NOMO-1 treated with dmso at 0.1 percent for 144 hours (cell line): ENCODE measurements around the gene ARPC1B.
A peak's percentile ranks its signal among the peaks of the same experiment; 100 is the strongest.
"Not testable (repeated sequence)": the region's sequence is repeated elsewhere in the genome, so short reads cannot be mapped to it uniquely, and the experiment has no call there.

Experiments used
- DNase-seq: peaks from one replicate; lab custom pipeline; 2025; ENCODE audit not compliant: unreplicated experiment; lab: John Stamatoyannopoulos, UW

The ARPC1B gene

DNA sequence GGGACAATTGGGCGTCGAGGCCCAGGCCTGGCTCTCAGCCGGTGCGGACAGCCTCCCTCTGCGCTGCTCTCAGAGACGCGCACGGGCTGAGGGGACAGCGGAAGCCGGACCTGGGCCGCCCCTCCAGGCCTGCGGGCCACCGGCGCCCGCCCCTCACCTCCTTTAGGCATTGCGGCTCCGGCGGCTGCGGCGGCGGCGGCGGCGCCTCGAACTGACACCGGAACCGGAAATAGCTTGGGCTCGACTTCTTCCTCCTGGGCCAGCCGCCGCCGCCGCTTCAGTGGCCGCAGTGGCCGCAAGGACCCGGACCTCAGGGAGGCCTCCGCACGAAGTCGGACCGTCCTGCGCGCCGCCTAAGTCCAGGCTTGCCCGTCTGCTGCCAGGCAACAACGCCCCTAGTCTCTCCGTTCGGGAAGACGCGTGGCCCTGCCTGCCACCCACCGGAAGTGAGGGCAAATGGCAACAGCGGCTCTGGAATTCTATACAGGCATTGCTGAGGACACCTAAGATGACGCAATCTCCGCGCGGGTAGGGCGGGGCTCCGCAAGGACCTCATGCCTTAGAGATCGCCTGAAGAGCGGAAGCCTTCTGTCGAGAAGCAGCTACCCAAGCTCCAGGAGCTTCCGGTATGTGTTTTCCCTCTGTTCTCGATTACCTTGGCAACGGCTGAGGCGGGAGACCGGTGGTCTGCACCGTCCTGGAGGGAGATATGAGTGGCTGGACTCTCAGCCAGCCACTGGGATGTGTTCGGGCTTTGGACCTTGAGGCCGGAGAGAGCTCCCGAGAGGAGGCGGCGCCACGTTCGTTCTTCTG, 34.1 kb downstream of the ARPC1B start, which contains the start of the genes BUD31 and PDAP1:
TSS of gene BUD31 (plus strand) at position 591 of the 813 bp plus-strand sequence. CDS start 2,124 bp downstream, outside the sequence.
TSS of gene PDAP1 (minus strand) at position 219 of the 813 bp plus-strand sequence. CDS start at position 170, 49 bp downstream.
- DNase-seq, result peak; percentile 98

DNA sequence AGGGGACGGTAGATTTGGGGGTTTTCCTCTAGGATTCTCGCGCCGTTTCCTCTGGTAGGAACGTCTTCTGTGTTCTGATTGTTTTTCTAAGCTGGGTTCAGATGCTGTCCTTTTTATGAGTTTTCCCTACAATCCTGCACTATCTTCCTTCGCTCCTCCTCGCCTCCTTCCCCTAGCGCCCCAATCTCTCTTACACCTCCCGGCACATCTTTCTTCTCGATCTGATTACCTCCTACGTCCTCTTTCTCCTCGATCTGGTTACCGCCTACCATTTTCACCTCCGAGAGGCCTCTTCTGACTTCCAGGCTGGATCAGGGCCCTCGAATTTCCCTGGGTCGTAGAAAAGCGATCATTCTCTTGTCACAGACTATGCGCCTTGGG, 34.7 kb downstream of the ARPC1B start:
- peak; percentile 60 for DNase-seq

DNA sequence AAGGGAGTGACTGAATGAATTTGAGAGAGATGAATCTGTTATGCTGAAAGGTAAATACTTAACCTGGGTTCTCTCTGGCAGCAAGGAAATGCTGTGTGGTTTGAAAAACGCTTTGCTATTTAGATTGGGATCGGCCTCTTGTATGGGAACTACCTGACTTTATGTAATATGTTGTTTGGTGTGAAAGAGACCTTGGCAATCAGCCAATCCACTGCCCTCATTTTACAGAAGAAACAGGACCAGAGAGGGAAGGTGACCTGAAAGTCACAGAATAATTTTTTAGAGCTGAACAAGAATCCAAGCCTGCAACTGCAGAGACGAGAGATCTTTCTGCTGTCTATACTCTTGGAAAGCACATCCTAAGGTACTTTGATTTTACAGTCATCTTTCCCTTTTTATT, 35.3 kb downstream of the ARPC1B start:
- DNase-seq, result no peak

DNA sequence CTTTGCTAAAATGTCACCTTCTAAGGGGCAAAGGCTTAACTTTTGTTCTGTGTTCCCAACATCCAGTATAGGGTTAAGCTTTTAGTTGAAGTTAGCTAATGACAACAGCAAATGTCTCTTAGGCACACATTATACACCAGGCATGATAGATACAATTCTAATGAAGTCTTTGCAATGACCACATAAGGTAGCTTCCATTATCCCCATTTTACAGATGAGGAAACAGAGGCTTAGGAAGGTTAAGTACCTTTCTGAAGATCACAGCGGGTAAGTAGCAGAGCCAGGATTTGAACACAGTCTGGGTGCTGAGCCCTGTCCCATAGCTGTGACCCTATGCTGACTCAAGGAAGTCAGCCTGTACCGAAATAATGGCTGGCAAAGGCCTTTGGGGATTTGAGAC, 36.1 kb downstream of the ARPC1B start:
- no peak for DNase-seq

DNA sequence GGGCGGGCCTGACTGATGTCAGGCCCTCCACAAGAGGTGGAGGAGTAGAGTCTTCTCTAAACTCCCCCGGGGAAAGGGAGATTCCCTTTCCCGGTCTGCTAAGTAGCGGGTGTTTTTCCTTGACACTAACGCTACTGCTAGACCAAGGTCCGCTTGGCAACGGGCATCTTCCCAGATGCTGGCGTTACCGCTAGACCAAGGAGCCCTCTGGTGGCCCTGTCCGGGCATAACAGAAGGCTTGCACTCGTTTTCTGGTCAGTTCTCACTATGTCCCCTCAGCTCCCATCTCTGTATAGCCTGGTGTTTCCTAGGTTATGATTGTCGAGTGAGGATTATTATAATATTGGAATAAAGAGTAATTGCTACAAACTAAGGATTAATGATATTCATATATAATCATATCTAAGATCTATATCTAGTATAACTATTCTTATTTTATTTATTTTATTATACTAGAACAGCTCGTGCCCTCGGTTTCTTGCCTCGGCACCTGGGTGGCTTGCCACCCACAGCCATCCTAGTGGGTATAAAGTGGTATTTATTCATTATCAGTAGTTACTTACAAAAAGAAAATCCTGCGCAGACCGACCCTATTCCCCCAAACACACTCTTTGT, 41.1 kb downstream of the ARPC1B start:
- DNase-seq, result not testable (repeated sequence)

DNA sequence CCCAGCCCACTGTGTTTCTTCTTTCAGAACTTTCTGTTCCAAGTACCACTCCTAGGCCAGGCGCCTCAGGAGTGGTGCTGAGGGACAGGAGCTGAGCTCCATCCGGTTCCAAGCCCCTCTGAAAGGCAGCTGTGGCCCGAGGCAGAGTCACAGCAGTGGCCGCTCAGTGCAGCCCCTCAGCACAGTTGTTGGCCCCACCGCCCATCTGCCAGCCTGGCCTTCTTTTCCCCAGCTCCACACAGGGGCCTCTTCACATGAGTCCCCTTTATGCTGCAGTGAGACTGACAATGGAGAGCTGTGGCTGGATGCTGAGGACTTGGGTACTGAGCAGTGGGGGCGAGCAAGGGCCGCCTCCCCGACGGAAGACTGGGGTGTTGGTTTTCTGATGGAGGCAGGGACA, 43.7 kb downstream of the ARPC1B start:
- DNase-seq, result no peak

DNA sequence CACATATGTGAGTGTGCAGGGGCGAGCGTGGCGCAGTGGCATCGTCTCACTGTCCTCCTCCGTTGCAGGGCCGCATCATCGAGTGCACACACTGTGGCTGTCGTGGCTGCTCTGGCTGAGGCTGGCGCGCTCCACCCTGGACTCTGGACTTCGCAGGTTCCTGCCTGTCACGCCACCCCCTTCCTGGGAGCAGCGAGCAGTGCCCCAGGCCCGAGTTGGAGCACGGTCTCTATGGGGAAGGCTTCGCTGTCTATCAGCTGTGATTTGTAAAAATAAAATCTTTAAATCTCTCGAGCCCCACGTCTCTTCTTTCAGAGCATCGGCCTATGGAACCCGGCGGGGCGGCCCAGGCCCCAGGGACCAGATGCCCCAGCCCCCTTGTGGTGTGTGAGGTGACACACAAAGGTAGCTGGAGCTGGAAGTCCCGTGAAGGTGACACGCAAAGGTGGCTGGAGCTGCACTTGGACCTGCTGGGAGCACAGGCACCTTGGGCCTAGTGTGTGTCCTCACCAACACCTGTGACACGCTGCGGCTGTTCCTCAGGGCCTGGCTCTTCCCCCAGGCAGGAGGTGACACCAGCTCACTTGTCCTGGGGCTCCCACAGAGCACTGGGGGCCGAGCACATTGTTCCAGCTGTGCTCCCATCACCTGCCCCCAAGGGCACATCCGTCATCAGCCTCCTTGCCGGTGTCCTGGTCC, 44.9 kb downstream of the ARPC1B start:
- no peak for DNase-seq

DNA sequence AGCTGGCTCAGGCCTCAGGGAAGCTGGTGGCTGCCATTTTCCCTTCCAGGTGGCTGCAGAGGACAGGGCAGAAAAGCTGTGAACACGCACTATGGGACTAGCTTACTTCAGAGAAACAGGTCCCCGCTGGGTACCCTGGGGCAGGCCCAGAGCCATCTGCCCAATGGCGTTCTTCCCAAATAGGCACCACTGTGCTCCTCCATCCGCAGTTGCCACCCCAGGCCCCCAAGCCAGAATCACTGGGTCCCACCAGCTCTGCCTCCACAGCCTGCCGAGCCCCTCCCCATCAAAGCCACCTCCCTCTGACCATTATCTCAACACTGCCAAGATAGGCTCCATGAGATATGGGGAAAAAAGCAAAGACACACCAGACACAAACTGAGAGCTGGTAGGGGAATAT, 45.7 kb downstream of the ARPC1B start:
- DNase-seq, result no peak

DNA sequence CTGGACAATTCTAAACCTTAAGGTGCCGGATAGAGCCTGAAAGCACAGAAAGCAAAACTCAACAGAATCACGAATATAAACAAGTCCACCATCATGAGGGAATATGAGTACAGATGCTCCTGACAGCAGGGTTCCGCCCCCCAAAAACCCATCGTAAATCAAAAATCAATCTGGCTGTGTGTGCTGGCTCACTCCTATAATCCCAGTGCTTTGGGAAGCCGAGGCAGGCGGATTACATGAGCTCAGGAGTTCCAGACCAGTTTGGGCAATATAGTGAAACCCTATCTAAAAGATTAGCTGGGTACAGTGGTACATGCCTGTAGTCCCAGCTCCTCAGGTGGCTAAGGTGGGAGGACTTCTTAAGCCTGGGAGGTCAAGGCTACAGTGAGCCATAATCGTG, 46.5 kb downstream of the ARPC1B start:
- DNase-seq, result no peak

DNA sequence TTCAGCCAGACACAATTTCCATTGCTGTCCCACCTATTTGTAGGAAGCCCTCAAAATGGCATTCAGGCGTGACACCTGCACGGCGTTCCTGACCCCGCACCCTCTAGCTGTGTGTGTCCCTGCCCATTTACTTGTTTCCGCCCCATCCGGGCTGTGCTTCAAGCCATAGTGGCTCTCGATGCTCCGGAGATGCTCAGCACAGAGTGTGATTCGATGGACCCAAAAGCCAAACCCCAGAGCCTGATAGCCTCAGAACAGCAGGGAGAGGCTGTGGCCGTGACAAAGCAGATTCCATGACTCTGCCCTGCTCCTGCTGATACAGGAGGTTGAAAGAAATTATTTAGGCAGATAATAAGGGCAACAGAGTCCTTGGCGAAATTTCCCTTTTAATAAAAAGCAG, 47.7 kb downstream of the ARPC1B start:
- no peak for DNase-seq

DNA sequence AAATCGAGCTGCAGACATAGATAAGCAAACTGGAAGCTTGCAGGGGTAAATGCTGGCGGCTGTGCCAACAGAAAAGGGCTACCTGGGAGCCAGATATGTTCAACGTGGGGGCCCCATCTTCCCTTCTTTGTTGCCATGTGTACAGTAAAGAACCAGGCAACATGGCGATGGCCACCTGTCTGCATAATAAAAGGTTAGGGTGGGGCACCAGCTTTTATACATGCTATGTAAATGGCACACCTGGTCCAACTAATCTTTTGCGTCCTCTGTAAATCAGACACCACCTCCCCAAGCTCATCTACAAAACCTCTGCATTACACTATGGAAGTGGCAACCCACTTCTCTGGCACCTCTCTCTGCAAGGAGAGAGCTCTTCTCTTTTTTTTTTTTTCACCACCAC, 48.1 kb downstream of the ARPC1B start:
- no peak for DNase-seq

DNA sequence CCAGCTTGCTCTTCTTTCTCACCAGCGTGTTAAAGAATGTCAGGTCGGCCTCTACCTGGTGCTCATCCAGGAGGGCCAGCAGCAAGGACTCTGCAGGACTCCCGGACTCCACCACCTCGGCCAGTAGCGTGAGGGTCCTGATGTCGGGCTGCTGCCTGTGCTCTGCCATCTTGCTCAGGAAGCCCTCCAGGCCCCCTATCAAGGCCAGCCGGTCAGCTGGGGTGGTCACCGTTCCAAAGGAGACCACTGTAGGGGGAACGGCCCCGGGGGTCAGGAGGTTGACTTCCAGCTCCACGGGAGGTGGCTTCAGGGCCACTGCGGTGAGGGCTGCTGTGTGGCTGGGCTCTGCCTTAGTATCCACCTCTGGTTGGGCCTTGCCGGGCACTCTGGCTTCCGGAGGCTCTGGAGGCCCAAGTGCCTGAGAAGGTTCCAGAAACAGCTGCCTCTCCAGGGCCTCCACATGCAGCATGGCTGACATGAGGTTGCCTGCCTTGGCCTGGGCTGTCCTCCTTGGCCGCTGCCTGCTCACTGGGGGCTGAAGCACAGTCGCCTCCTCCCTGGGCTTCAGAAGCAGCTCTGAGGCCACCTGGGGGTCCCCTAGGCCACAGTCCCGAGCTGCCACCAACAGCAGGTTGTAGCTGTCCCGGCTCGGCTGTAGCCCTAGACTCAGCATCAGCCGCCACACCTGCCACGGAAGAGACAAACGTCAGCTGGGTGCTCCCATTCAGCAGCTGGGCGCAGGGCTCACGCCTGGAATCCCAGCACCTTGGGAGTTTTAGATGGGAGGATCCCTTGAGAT, 50.6 kb downstream of the ARPC1B start:
- DNase-seq, result no peak

DNA sequence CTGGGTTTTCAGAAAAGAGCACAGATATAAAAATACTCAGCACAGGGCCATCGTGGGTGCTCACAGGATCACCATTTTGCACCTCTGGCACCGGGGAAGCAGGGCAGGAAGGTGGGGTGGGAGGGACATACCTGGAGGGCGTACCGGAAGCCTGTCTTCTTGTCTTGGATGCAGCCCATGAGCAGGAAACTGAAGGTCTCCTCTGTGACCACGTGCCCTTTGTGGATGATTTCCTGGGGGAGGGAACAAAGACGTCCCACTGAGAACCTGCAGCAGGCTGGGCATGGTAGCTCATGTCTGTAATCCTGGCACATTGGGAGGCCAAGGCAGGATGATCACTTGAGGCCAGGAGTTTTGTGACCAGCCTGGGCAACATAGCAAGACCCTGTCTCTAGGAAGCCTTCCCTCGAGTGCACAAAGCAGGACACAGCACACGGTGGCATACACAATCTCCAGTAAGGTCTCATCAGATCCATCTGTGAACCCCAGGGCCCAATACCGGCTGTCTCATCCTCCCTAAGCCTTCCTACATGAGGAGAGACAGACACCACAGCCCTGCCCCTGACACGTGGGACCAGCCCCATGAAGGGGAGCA, 54.5 kb downstream of the ARPC1B start:
- DNase-seq, result no peak

DNA sequence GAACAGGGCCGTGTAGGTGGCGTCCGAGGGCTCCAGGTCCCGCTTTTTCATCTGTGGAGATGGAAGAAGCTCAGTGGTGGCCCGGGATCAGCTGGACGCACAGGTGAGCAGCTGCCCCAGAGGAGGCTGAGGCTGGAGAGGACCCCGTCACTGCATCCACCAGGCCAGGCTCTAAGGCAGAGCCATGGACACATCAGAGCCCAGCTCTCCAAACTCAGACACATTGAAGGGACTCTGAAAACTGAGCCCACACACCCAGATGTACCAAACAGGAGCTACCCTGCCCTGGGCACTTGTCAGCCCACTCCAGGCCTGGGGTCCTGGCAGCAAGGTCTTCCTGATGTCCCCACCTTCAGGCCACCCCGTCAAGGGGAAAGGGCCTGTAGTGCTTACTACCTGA, 55.2 kb downstream of the ARPC1B start:
- DNase-seq, result no peak

DNA sequence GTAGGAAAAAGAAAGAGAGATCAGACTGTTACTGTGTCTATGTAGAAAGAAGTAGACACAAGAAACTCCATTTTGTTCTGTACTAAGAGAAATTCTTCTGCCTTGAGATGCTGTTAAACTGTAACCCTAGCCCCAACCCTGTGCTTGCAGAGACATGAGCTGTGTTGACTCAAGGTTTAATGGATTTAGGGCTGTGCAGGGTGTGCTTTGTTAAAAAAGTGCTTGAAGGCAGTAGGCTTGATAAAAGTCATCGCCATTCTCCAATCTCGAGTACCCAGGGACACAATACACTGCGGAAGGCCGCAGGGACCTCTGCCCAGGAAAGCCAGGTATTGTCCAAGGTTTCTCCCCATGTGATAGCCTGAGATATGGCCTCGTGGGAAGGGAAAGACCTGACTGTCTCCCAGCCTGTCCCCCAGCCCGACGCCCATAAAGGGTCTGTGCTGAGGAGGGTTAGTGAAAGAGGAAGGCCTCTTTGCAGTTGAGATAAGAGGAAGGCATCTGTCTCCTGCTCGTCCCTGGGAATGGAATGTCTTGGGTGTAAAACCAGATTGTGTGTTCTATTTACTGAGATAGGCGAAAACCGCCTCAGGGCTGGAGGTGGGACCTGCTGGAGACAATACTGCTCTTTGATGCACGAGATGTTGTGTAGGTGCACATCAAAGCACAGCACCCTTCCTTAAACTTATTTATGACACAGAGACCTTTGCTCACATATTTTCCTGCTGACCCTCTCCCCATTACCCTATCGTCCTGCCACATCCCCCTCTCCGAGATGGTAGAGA, 57.4 kb downstream of the ARPC1B start:
- DNase-seq, result not testable (repeated sequence)

DNA sequence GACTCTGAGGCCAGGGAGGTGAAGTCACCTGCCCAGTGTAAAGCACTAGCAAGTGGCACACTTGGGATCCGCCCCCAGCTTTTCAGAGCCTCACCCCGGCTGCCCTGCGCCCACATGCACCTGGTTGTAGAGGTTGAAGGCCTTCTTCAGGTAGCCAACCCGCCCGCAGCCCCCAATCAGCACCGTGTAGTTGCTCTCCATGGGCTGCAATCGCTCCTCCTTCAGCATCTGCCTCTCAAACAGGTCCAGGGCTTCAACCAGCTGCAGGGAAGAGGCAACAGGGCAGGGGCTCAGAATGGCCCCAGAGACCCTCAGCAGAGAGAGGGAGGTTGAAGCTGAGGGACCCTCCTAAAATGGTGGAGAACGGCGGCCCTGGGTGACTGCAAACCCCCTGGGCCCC, 58.6 kb downstream of the ARPC1B start:
- DNase-seq, result no peak

DNA sequence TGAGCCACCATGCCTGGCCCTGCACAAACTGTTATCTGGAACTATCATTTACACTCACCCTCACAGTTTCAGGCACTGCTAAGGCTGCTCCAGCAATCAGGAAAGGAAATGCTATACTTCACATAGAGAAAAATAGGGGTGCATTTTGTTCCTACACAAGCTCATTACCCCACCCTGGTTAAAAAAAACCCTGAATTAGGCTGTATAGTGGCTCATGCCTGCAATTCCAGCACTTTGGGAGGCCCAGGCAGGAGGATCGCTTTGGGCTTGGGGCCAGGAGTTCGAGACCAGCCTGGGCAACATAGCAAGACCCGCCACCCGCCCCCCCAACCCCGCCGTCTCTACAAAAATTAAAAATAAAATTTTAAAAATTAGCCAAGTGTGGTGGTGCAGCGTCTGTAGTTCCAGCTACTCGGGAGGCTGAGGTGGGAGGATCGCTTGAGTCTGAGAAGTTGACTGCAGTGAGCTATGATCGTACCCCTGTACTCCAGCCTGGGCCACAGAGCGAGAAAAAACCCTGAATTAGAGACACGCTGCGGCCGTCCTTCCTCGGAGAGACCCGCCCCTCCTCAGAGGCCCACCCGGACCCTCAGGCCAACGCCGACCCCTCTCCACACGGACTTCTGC, 63.5 kb downstream of the ARPC1B start:
- no peak for DNase-seq

DNA sequence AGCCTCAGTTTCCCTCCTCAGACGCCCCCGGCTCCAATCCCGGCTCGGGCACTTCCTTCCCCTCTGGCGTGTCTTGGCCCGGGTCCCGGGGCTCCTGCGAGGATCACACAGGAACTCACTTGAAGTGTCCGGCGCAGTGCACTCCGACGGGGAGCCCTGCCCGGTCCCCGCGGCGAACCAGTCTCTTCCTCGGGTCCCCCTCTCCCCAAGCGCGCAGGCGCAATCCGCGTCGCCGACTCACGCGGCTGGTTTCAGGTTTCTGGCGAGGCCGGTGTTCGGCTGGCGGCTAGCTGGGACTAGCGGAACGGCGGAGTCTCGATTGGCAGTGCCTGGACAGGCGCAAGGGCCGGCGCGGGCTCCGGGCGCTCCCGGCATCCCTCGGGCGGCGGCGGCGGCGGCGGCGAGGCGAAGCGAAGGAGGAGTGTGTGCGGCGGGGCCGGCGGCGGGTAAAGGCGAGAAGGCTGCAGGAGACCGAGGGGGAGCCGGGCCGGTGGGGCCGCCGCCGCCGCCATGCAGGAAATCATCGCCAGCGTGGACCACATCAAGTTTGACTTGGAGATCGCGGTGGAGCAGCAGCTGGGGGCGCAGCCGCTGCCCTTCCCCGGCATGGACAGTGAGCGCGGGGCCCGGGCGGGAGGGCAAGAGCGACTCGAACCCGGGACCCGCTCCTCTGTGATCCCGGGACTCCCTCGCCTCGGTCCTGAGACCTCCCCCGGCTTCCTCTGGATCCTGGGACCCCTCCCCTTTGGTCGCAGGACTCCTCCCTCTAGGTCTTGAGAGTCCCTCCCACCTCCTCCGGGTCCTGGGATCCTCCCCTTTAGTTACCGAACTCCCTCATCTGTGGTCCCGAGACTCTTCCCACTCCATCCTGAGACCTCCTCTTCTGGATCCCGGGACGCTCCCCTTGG, 64.3 kb downstream of the ARPC1B start, which contains the start of the genes CPSF4 and PTCD1:
TSS of gene CPSF4 (plus strand) at position 371 of the 908 bp plus-strand sequence. CDS start at position 511, 140 bp downstream.
TSS of gene PTCD1 (minus strand) at position 226 of the 908 bp plus-strand sequence. CDS start 3,556 bp downstream, outside the sequence.
- peak; percentile 98 for DNase-seq
